ENCODE data around the gene LSP1. TPM values are rescaled to one million over a fixed set of nuclear protein-coding genes. Genes with fewer than 3 reads are reported as not detected.

Gene LSP1
- total RNA-seq, 1 donor from 2014 or later: 2.5 TPM

DNA sequence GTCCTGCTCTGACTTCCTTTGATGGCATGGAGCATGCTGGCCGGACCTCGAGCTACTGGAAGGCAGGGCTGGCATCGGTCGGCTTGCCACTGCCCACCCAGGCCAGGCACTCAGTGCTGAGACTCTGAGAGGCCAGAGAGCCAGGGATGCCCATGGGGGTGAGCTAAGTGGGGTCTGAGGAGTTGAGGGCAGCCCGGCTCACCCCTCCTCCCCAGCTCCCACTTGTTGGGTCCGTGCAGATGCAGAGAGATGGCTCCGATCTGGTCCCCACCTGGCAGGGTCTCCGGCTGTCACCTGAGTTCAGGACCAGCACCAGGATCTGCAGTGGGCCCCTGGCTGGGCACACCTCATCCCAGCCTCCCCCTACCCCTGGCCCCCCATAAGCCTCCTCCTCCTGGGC is 13.3 kb downstream of the LSP1 start:
- H3K9me3 Mint-ChIP-seq (ENCODE audit: unreplicated experiment): no peaks in the 10 kb centered on the region
- peaks cover 2% of the 10 kb centered on the region for H3K27me3 Mint-ChIP-seq (ENCODE audit: unreplicated experiment)
- TF ChIP-seq, protein P1, sequence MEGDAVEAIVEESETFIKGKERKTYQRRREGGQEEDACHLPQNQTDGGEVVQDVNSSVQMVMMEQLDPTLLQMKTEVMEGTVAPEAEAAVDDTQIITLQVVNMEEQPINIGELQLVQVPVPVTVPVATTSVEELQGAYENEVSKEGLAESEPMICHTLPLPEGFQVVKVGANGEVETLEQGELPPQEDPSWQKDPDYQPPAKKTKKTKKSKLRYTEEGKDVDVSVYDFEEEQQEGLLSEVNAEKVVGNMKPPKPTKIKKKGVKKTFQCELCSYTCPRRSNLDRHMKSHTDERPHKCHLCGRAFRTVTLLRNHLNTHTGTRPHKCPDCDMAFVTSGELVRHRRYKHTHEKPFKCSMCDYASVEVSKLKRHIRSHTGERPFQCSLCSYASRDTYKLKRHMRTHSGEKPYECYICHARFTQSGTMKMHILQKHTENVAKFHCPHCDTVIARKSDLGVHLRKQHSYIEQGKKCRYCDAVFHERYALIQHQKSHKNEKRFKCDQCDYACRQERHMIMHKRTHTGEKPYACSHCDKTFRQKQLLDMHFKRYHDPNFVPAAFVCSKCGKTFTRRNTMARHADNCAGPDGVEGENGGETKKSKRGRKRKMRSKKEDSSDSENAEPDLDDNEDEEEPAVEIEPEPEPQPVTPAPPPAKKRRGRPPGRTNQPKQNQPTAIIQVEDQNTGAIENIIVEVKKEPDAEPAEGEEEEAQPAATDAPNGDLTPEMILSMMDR (IDR thresholded peaks at IDR 0.05; ENCODE audit: partially characterized antibody, unreplicated experiment): no peak
- no peak for DNase-seq
- no peaks in the 10 kb centered on the region for H3K36me3 Mint-ChIP-seq (ENCODE audit: unreplicated experiment)
- no peak overlapping the region for H3K27ac Mint-ChIP-seq (ENCODE audit: unreplicated experiment)
- no peak overlapping the region for H3K4me3 Mint-ChIP-seq (ENCODE audit: unreplicated experiment)
- no peaks in the 10 kb centered on the region for H3K4me1 Mint-ChIP-seq (ENCODE audit: low read depth, unreplicated experiment)

DNA sequence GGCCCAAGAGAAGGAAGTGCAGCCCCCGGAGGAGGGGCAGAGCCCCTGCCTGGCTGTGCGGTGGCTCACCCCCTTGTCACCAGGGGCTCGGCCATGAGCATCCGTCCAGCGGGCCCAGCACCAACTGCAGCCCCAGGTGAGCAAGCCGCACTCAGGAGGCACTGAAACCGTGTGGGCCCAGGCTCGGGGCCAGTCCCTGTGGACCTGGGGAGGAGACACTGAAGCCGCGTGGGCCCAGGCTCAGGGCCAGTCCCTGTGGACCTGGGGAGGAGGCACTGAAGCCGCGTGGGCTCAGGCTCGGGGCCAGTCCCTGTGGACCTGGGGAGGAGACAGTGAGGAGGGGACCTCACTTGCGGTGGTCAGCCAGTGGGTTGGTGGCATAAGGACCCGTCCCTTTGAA is 13.9 kb downstream of the LSP1 start:
- H3K36me3 Mint-ChIP-seq (ENCODE audit: unreplicated experiment): no peaks in the 10 kb centered on the region
- peaks cover 3% of the 10 kb centered on the region for H3K27me3 Mint-ChIP-seq (ENCODE audit: unreplicated experiment)
- H3K27ac Mint-ChIP-seq (ENCODE audit: unreplicated experiment): no peak overlapping the region
- DNase-seq: no peak
- no peak overlapping the region for H3K4me3 Mint-ChIP-seq (ENCODE audit: unreplicated experiment)
- H3K9me3 Mint-ChIP-seq (ENCODE audit: unreplicated experiment): no peaks in the 10 kb centered on the region
- H3K4me1 Mint-ChIP-seq (ENCODE audit: low read depth, unreplicated experiment): no peaks in the 10 kb centered on the region
- TF ChIP-seq, protein P1 (IDR thresholded peaks at IDR 0.05; ENCODE audit: partially characterized antibody, unreplicated experiment): no peak

DNA sequence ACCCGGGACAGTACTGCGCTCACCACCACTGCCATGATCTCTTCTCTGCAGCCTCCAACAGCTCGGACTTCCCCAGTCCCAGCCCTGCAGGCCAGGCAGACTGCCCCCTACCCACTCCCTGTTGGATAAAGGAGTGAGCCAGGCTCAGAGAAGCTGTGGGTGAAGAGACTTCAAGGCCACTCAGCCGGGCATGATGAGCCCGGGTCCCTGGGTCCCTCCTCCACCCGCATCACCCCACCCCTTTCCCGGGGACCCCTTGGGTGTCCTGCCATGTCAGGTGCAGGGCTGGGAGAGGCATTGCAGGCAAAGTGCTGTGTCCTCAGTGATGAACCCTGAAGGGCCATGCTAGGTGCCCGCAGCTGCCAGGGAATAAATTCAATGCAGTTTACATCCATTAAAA is 14.5 kb downstream of the LSP1 start:
- H3K27ac Mint-ChIP-seq (ENCODE audit: unreplicated experiment): no peak overlapping the region

DNA sequence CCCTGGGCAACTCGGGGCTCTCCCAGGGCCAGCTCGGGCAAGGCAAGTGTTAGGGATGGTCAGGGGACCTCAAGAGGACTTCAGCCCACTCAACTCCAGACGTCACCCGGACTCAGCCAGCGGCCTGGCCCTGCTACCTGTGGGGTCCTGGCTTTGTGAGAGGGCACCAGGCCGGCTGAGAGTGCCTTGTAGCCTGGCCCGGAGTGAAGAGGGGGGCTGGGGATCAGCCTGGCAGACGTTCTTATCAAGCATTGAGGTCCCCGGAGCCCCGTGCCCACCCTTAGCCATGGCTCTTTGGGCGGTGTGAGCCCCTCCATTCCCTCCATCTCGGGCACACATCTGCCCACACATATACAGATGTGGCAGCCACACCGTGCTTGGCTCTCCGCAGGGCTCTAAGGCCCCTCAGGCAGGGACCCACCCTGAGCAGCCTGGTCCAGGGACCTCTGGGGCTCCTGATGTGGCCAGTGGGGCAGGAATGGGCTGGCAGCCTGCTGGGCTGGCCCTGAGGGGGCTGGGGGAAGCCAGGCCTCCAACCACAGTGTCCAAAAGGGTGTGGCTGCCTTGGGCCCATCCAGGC is 15.3 kb downstream of the LSP1 start:
- H3K27ac Mint-ChIP-seq (ENCODE audit: unreplicated experiment): no peak overlapping the region
- peaks cover 7% of the 10 kb centered on the region for H3K27me3 Mint-ChIP-seq (ENCODE audit: unreplicated experiment)
- no peak for DNase-seq
- no peaks in the 10 kb centered on the region for H3K36me3 Mint-ChIP-seq (ENCODE audit: unreplicated experiment)
- no peaks in the 10 kb centered on the region for H3K9me3 Mint-ChIP-seq (ENCODE audit: unreplicated experiment)
- H3K4me3 Mint-ChIP-seq (ENCODE audit: unreplicated experiment): no peak overlapping the region
- H3K4me1 Mint-ChIP-seq (ENCODE audit: low read depth, unreplicated experiment): no peaks in the 10 kb centered on the region
- TF ChIP-seq, protein P1 (IDR thresholded peaks at IDR 0.05; ENCODE audit: partially characterized antibody, unreplicated experiment): no peak

More for the DNA sequence above, 14.5 kb downstream of the LSP1 start:
- Mint-ChIP-seq H3K9me3 (ENCODE audit: unreplicated experiment) (no peaks in the 10 kb centered on the region), H3K36me3 (ENCODE audit: unreplicated experiment) (no peaks in the 10 kb centered on the region), H3K27me3 (ENCODE audit: unreplicated experiment) (peaks cover 5% of the 10 kb centered on the region), H3K4me3 (ENCODE audit: unreplicated experiment) (no peak overlapping the region), H3K4me1 (ENCODE audit: low read depth, unreplicated experiment) (no peaks in the 10 kb centered on the region)
- TF ChIP-seq, protein P1 (IDR thresholded peaks at IDR 0.05; ENCODE audit: partially characterized antibody, unreplicated experiment): no peak
- DNase-seq: no peak

DNA sequence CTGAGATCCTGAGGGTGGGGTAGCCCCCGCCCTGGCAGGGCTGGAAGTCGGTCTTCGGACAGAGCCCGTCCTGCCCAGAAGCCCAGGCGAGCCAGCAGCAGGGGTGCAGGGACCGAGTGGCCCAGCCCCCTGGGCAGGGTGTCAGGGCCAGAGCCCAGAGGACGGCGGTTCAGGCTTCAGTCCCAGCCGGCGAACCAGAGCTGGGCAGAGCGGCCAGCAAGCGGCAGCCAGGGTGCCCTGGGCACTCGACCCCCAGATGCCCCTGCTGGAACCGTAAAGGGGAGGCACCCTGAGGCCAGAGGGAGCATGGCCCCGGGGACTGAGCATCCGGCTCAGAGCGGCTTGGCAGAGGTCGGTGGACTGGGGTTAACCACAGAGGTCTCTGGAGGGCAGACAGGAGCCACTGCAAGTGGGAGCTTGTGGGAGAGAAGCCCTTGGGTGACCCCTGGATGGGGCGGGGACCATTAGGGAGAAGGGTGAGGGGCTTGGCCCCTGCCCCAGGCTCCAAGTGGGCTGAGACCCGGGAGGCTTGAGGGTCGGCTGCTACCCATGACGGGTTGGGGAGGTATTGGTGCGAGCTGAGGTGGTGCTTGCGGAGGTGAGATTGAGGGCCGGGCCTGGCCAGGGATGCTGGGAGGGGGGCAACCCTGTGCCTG is 15.9 kb downstream of the LSP1 start:
- Mint-ChIP-seq H3K27me3 (ENCODE audit: unreplicated experiment) (peaks cover 8% of the 10 kb centered on the region), H3K27ac (ENCODE audit: unreplicated experiment) (no peak overlapping the region), H3K36me3 (ENCODE audit: unreplicated experiment) (no peaks in the 10 kb centered on the region), H3K4me3 (ENCODE audit: unreplicated experiment) (no peak overlapping the region), H3K4me1 (ENCODE audit: low read depth, unreplicated experiment) (no peaks in the 10 kb centered on the region), H3K9me3 (ENCODE audit: unreplicated experiment) (no peaks in the 10 kb centered on the region)
- DNase-seq: no peak
- TF ChIP-seq, protein P1 (IDR thresholded peaks at IDR 0.05; ENCODE audit: partially characterized antibody, unreplicated experiment): no peak

Data from glutamatergic neuron (in vitro differentiated cells).